Gastrocnemius medialis (tissue), 4 donors: ENCODE measurements around the gene DPAGT1. TPM values are rescaled to one million over a fixed set of nuclear protein-coding genes. Genes with fewer than 3 reads are reported as not detected.

ENCODE experiments used
- ATAC-seq, 2 donors: fragments of 150-250 bp; one replicate each; pipeline ENCODE4 v1.9.1; 2016
- DNase-seq, 2 donors: peaks; one replicate each; pipeline ENCODE4 v3.0.0-alpha.2; 2019
- H3K27ac ChIP-seq, 4 donors: fragments of 200-600 bp; sonication (generic); 1 replicate in 1 of 4; 2 replicates in 3 of 4; pipeline ENCODE4 v1.5.1; 2016 to 2018; ENCODE audit warnings: mild to moderate bottlenecking in 2 of 4, moderate library complexity in 1 of 4
- H3K27me3 ChIP-seq, 3 donors: fragments of 200-600 bp; sonication (generic) in 2 of 3; 1 replicate in 1 of 3; 2 replicates in 2 of 3; pipeline versions ENCODE4 v1.5.1 to v1.6.0; 2016 to 2019; ENCODE audit warnings: mild to moderate bottlenecking in 1 of 3, moderate library complexity in 1 of 3
- H3K36me3 ChIP-seq, 2 donors: fragments of 200-600 bp; sonication (generic) in 1 of 2; one replicate each; pipeline ENCODE4 v1.5.1; 2017 to 2018
- H3K4me1 ChIP-seq, 2 donors: fragments of 200-600 bp; sonication (generic) in 1 of 2; one replicate each; pipeline ENCODE4 v1.5.1; 2016 to 2017; ENCODE audit warnings: mild to moderate bottlenecking in 2 of 2
- H3K4me3 ChIP-seq, 4 donors: fragments of 200-600 bp; sonication (generic) in 3 of 4; 1 replicate in 1 of 4; 2 replicates in 3 of 4; pipeline ENCODE4 v1.5.1; 2016 to 2019; ENCODE audit warnings: mild to moderate bottlenecking in 2 of 4
- H3K9me3 ChIP-seq, 3 donors: fragments of 200-600 bp; sonication (generic) in 2 of 3; 1 replicate in 1 of 3; 2 replicates in 2 of 3; pipeline ENCODE4 v1.5.1; 2016 to 2019
- POLR2A ChIP-seq, 2 donors: fragments of 450-650 bp; IDR thresholded peaks; one replicate each; pipeline ENCODE4 v1.6.1; 2017; ENCODE audit warnings: antibody characterized with exemption in 2 of 2, mild to moderate bottlenecking in 2 of 2, moderate library complexity in 2 of 2
- in situ Hi-C, 4 donors: fragments of 200-750 bp; cut with MboI; loops; one replicate each; pipeline versions ENCODE4 v1.15.0 to v1.8.0; 2017; ENCODE audit warnings: low sequenced_read_pairs in 4 of 4
- intact Hi-C: fragments of 100-400 bp; cut with DNase I; formaldehyde crosslinking; loops from one replicate; pipeline ENCODE4 v1.15.1; 2023; ENCODE audit warnings: low total_unique reads
- total RNA-seq, 4 donors: library from RNA; depleted of rRNA; stranded (reverse); fragments of >200 nt; gene quantifications; one replicate each; pipeline versions ENCODE4 v1.1.0 to v1.2.3, GENCODE V29; 2016
- TF ChIP-seq, protein P1 (sequence below), 5 experiments: fragments of 450-650 bp in 3 of 5; fragments of 200-600 bp in 2 of 5; sonication (generic) in 2 of 5; IDR thresholded peaks in 4 of 5; conservative IDR thresholded peaks in 1 of 5; 1 replicate in 4 of 5; 2 replicates in 1 of 5; pipeline ENCODE4 v1.5.1; 2016 to 2019; ENCODE audit warnings: antibody characterized with exemption in 5 of 5, mild to moderate bottlenecking in 3 of 5, moderate library complexity in 3 of 5

DPAGT1 gene
- total RNA-seq, 4 donors from 2014 or later: 8.9 to 34.0 (median 15.1) TPM

DNA sequence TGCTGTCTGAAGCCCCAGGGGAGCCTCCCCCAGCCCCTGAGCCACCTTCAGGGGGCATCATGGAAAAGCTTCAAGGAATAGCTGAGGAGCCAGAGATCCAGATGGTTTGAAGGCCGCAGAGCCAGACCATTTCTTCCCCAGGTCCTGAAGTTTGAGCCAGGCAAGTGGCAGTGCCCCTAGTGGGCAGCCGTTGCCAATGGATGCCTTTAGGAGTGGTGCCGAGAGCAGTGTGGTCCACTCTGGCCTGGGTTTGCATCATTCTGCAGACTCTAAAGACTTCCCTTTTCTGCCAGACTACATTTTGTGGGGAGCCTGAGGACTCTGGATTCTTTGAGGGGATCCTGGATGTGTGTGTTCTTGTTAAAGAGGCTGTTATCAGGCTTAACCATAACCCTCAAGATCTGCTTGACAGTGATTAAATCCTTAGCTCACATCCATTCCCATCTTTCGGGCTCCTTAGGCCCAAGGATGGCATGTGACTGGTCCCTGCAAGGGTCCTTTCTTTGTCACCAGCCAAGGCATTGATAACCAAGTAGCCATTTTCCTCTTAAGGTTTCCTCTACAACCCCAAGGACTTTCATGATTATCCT is 32.8 kb upstream of the DPAGT1 start:
- no peaks in the 10 kb centered on the region for H3K9me3 ChIP-seq
- ATAC-seq: no peak

DNA sequence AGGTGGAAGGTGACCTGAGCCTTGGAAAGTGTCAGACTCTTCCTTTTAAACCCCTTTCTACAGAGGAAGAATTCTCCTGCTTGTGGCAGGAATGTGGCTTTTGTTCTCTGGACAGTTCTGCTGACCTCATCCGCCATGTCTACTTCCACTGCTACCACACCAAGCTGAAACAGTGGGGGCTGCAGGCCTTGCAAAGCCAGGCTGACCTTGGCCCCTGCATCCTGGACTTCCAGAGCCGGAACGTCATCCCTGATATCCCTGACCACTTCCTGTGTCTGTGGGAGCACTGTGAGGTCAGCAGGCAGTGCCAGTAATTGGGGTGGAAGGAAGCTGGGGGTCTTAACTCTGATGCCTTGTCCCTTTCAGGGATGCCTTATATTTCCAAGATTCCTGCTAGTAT is 29.0 kb upstream of the DPAGT1 start:
- Histone ChIP-seq H3K9me3 (no peaks in the 10 kb centered on the region), H3K27me3 (no peaks in the 10 kb centered on the region), H3K27ac (no peak overlapping the region), H3K4me1 (peaks cover 0 to 4% of the 10 kb centered on the region in 2 donors), H3K4me3 (no peak overlapping the region), H3K36me3 (peaks cover 0 to 81% of the 10 kb centered on the region in 2 donors)
- ATAC-seq (no peak), DNase-seq (no peak)
- intact Hi-C loops: no loop called here
- in situ Hi-C loops: no loop called here
- TF ChIP-seq POLR2A (IDR thresholded peaks at IDR 0.05): no peak
- TF ChIP-seq, protein P1, sequence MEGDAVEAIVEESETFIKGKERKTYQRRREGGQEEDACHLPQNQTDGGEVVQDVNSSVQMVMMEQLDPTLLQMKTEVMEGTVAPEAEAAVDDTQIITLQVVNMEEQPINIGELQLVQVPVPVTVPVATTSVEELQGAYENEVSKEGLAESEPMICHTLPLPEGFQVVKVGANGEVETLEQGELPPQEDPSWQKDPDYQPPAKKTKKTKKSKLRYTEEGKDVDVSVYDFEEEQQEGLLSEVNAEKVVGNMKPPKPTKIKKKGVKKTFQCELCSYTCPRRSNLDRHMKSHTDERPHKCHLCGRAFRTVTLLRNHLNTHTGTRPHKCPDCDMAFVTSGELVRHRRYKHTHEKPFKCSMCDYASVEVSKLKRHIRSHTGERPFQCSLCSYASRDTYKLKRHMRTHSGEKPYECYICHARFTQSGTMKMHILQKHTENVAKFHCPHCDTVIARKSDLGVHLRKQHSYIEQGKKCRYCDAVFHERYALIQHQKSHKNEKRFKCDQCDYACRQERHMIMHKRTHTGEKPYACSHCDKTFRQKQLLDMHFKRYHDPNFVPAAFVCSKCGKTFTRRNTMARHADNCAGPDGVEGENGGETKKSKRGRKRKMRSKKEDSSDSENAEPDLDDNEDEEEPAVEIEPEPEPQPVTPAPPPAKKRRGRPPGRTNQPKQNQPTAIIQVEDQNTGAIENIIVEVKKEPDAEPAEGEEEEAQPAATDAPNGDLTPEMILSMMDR (IDR thresholded peaks at IDR 0.05 in 4 of 5, conservative IDR thresholded peaks at IDR 0.05 in 1 of 5): no peak

More for the DNA sequence above, 32.8 kb upstream of the DPAGT1 start:
- no peak overlapping the region for H3K27ac ChIP-seq
- in situ Hi-C loops (no loop called here), intact Hi-C loops (no loop called here)
- DNase-seq: no peak
- peaks cover 0 to 53% of the 10 kb centered on the region in 2 donors for H3K36me3 ChIP-seq
- H3K4me3 ChIP-seq: no peak overlapping the region
- no peaks in the 10 kb centered on the region for H3K27me3 ChIP-seq
- no peak for TF ChIP-seq POLR2A (IDR thresholded peaks at IDR 0.05)
- TF ChIP-seq, protein P1 (IDR thresholded peaks at IDR 0.05 in 4 of 5, conservative IDR thresholded peaks at IDR 0.05 in 1 of 5): peak in 1 of 5 experiments; percentile 32
- H3K4me1 ChIP-seq: no peaks in the 10 kb centered on the region

DNA sequence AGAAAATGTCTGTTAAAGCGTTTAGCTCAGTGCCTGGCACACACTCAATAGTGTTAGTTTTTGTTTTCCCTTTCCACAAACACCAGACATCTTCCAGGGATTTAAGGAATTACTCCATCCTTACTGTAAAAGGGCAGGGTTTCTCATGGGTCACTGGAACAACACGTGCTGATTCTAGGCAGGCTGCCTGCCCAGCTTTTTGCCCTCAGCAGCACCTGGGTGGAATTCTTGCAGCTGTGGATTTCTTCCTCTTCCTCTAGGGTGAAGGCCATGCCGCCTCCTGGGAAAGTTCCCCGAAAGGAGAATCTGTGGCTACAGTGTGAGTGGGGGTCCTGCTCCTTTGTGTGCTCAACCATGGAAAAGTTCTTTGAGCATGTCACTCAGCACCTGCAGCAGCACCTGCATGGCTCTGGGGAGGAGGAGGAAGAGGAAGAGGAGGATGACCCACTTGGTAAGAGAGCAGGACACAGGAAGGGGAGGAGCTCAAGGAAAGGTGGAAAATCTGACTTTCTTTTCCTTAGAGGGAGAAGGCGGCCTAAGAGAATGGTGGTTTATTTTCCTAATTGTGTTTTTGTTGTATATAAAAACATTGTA is 25.1 kb upstream of the DPAGT1 start:
- in situ Hi-C loops: no loop called here
- H3K4me1 ChIP-seq: peaks cover 12 to 18% of the 10 kb centered on the region in 2 donors
- peaks cover 0 to 68% of the 10 kb centered on the region in 2 donors for H3K36me3 ChIP-seq
- no peaks in the 10 kb centered on the region for H3K9me3 ChIP-seq
- H3K4me3 ChIP-seq: no peak overlapping the region
- ATAC-seq (no peak), DNase-seq (no peak)
- no peaks in the 10 kb centered on the region for H3K27me3 ChIP-seq
- TF ChIP-seq, protein P1 (IDR thresholded peaks at IDR 0.05 in 4 of 5, conservative IDR thresholded peaks at IDR 0.05 in 1 of 5): no peak
- TF ChIP-seq POLR2A (IDR thresholded peaks at IDR 0.05): no peak
- H3K27ac ChIP-seq: no peak overlapping the region
- intact Hi-C loops: no loop called here

DNA sequence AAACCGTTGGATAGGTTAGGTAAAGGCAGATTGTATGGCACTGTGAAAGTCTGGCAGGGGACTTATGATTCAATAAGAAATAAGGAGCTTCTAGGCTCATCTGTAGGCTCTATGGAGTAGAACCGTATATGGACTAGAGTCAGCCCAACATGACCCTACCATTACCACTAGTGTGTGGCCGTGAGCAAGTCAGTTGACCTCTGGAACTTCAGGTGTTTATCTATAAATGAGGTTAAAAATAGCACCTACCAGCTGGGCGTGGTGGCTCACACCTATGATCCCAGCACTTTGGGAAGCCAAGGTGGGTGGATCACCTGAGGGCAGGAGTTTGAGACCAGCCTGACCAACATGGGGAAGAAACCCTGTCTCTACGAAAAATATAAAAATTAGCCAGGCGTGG is 24.2 kb upstream of the DPAGT1 start:
- H3K36me3 ChIP-seq: peaks cover 0 to 59% of the 10 kb centered on the region in 2 donors

More for the DNA sequence above, 24.2 kb upstream of the DPAGT1 start:
- Histone ChIP-seq H3K9me3 (no peaks in the 10 kb centered on the region), H3K4me3 (no peak overlapping the region), H3K4me1 (peaks cover 13 to 20% of the 10 kb centered on the region in 2 donors), H3K27ac (no peak overlapping the region), H3K27me3 (no peaks in the 10 kb centered on the region)
- intact Hi-C loops: no loop called here
- TF ChIP-seq, protein P1 (IDR thresholded peaks at IDR 0.05 in 4 of 5, conservative IDR thresholded peaks at IDR 0.05 in 1 of 5): no peak
- no peak for TF ChIP-seq POLR2A (IDR thresholded peaks at IDR 0.05)
- no peak for DNase-seq
- no peak for ATAC-seq
- in situ Hi-C loops: no loop called here
